G401 (cell line): ENCODE measurements around the gene SYF2. TPM values are rescaled to one million over a fixed set of nuclear protein-coding genes. Genes with fewer than 3 reads are reported as not detected.
A peak's percentile ranks its signal among the peaks of the same experiment; 100 is the strongest.

Source experiments
- DNase-seq: peaks from one replicate; pipeline ENCODE4 v3.0.0-alpha.2; 2015; ENCODE audit warnings: low spot score
- in situ Hi-C: cut with HindIII; loops from 2 replicates; pipeline ENCODE4 v1.10.0; 2016; ENCODE audit warnings: low sequenced_read_pairs, mixed read lengths
- total RNA-seq: library from RNA; depleted of rRNA; stranded (reverse); fragments of >200 nt; shearing (Covaris generic); gene quantifications from 2 replicates; pipeline ENCODE4 v1.2.3, GENCODE V29; 2014

The SYF2 gene
- total RNA-seq, 1 experiment from 2014 or later, result 65.8 TPM

DNA sequence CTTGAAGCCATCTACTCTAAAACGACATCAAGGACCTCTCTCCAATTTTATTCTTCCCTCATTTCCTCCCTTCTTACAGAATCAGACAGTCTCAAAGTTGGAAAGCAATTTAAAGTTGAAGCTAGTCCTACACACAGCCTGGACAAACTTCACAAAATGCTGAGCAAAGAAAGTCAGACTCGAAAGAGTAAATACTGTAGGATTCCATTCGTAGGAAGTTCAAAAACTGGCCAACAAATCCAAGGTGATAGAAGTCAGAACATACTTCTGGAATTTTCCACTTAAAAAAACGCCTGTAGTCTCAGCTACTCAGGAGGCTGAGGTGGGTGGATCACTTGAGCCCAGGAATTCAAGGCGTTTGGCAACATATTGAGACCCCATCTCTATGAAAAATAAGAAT is 19.6 kb downstream of the SYF2 start:
- in situ Hi-C loops, result loop anchor here (10.0 kb wide), 1 partner anchor 228 kb away; no protein-coding TSS in a partner anchor
- DNase-seq, result no peak

DNA sequence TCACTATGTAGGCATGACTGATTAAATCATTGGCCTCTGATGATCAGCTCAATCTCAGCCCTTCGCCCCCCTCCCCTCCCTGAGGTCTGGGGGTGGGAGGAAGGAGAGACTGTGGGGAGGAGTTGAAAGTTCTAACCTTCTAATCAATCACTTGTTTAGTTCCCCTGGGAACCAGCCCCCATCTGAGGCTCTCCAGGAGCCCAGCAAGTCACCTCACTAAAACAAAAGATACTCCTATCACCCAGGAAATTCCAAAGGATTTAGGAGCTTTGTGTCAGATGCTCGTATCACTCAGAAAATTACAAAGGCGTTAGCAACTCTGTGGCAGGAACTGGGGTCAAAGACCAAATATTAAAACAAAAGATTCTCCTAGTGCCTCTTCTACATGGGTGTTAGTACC is 21.6 kb downstream of the SYF2 start:
- in situ Hi-C loops, result loop anchor here (10.0 kb wide), 1 partner anchor 226 kb away; no protein-coding TSS in a partner anchor
- DNase-seq, result no peak

DNA sequence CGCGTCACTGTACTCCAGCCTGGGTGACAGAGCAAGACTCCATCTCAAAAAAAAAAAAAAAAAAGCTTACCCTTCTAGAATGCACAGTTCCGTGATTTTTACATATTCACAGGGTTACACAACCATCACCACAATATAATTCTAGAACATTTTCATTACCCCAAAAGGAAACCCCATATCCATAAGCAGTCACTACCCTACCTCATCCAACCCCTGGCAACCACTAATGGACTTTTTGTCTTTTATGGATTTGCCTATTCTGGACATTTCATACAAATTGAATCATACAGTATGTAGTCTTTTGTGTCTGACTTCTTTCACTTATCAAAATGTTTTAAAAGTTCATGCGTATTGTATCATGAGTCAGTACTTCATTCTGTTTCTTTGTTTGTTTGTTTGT is 22.8 kb downstream of the SYF2 start:
- in situ Hi-C loops, result no loop called here
- no peak for DNase-seq

DNA sequence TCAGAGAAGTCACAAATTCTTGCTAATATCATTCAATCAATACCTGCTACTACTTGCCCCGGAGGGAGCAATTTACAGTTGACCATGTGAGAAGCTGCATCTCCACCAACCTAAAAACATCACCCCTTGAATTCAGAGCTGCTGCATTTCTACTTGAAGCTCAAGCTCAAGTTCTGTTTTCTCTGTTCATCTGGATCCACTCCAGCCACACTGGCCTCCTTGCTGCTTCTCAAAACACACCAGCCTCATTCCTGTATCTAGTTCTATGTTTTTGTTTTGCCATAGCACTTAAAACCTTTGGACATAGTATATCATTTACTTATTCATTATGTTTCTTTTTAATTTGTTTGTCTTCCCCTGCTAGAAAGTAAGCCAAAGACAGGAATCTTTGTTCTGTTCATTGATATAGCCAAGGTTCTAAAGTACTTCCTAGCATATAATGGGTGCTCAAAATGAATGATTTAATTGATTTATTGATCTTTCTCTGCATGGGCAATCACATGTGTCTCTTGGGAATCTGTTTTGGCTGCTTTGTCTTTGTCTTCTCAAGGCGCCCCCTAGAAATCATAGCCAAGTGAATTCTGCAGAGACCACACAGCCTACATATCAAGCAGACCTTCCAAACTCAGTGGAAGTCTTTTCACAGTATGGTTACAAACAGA is 23.6 kb downstream of the SYF2 start:
- DNase-seq, result no peak
- in situ Hi-C loops, result no loop called here

DNA sequence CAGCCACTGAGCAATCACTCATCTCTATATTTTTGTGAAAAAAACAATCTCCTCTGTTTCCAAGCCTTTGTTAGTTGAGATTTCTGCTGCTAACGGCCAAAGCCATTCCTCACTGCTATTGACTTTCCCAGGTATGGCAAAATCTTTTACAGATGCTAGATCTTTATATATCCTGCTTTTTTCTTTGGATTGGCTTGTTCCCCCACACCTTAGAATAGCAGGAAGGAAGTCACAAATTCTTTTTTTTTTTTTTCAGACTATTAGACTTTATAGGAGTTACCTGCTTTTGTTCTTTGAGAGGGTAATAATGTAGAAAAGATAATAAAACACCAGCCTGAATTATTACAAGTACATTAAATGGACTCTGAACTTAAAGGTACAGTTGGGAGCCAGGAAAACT is 24.2 kb downstream of the SYF2 start:
- in situ Hi-C loops, result no loop called here
- no peak for DNase-seq

DNA sequence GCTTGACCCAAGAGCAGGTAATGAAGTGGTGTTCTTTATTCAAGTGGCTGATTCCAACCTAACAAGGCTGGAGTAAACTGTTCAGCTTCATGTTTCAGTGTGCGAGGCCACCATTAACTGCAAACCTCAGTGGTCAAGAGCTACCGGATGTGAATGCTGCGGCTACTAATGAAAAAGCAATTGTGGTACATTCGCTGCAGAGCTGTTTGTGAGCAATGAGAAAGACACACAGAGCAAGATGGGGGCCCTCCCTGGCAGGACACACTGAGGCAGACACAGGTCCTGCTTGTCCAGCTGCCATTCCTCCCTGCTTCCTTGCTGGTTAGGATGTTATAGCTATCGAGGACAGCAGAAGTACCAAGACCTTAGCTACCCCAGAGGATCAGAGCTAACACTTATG is 26.1 kb downstream of the SYF2 start:
- in situ Hi-C loops, result no loop called here
- DNase-seq, result no peak

DNA sequence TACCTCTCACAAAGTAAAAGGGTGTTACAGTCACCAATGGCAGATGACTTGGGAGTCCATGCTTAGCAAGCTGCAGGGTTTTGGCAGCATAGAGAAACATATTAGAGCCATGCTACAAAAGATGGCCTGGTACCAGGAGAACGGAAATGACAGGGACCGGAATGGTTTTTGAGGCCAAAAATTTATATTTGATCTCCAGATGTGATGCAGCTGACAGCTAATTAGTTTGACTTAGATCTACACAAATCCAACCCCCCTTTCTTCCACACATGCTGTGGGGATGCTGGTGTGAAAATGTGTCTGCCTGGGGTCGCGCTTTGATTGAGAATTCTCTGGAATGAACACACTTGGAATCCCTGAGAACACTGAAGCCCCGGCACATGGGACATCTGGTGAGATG is 26.5 kb downstream of the SYF2 start:
- in situ Hi-C loops, result no loop called here
- DNase-seq, result no peak

DNA sequence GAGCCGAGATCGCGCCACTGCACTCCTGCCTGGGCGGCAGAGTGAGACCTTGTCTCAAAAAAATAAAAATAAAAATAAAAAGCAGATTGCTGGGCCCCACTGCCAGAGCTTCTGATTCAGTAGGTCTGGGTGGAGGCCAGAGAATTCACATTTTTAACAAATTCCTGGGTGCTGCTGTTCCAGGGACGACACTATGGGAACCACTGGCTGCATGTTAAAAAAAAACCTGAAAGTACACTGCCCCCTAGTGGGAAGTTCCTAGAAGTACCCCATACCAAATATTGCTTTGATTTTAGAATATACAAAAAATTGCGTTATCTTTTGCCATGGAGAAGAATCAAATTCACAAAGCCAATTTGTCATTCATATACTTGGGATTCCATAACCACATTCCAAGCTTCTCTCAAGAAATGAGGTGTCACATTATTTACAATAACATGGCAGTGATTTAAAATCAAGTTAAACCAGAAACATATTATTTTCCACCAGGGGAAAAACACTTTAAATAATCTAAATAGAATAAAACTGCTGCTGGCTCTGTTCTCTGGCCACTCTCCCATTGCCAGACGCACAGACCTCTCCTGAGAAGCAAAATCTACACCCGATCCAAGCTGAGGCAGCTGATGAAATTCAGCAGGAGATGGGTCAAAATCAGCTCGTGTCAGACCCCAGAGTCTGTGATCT is 27.4 kb downstream of the SYF2 start:
- DNase-seq, result peak; percentile 41
- in situ Hi-C loops, result no loop called here

DNA sequence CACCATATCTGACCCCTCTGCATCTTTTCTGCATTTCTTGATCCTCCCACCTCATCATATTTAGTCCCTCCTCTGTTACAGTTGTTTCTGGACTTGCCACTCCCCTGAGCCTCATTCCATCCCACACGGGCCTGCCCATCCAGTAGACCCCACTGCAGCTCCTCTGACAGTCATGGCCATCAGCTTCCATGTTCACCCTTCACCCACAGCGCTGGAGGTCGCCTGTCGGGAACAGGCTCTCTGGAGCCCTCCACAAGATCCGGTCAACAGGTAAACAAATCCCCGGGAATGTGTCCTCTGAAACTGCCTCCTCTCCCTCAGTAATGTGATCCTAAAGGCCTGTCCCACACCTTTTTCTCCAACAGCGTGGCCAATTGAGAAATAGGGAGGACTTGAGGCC is 31.3 kb downstream of the SYF2 start:
- DNase-seq, result no peak
- in situ Hi-C loops, result no loop called here

DNA sequence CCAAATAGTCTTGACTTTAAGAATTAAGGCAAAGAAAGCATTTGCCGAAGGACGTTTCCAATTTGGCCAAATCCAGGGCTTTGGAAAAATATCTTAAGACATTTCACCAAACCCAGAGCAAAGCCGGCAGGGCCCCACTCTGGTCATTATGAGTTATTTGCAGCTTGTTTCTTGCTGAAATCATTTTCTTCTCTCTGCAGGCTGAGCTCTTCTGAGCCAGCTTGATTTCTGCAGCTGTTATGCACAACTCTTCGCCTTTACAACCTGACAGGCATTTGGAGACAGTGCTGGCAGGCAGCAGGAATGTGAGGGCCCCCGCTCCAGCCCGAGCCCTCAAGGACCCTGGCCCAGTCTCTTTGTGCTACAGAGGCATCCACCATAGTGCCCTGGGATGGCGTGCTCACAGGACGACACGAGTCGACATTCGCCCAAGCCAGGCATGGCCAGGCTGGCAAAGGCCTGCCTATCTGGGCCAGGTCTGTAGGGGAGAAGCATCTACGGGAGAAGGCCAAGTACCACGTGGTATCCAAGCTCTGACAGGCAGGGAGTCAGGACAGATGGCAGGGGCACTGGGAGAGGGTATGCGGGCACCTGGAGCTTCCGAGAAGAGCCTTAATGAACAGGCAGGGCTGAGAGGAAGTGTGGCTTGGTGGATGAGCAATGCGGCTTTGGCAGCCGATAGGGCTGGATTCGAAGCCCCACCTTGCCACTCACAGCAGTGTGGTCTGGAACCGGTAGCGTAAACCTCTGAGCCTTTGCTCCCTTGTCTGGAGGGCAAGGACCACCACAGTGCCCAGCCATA is 32.3 kb downstream of the SYF2 start:
- in situ Hi-C loops, result no loop called here
- DNase-seq, result peak; percentile 6

DNA sequence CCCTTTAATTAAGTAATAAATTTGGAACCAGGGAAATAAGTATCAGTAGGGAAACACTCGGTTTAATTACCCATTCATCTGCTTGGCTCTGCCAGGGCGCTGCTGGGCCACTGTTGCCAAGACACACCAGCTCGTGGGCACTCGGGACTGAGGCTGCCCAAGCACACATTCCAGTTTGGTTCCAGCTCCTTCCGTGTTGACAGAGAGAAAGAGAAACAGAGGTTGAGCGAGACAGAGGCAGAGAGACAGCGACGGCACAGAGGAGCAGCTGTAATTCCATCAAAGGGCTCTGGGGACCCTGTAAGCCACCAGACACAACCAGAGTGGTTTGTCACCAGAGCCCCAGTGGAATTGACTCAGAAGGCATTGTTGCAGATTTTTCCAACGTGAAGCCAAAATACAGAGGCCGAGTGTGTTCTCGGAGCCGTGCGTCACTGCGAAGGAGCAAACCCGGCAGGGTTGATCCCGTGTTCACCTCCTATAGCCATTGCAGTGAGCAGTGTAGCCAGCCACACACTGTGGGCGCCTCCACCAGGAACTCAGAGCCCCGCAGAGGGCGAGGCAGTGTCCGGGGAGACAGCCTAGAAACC is 33.5 kb downstream of the SYF2 start:
- peak; percentile 20 for DNase-seq
- in situ Hi-C loops, result no loop called here

DNA sequence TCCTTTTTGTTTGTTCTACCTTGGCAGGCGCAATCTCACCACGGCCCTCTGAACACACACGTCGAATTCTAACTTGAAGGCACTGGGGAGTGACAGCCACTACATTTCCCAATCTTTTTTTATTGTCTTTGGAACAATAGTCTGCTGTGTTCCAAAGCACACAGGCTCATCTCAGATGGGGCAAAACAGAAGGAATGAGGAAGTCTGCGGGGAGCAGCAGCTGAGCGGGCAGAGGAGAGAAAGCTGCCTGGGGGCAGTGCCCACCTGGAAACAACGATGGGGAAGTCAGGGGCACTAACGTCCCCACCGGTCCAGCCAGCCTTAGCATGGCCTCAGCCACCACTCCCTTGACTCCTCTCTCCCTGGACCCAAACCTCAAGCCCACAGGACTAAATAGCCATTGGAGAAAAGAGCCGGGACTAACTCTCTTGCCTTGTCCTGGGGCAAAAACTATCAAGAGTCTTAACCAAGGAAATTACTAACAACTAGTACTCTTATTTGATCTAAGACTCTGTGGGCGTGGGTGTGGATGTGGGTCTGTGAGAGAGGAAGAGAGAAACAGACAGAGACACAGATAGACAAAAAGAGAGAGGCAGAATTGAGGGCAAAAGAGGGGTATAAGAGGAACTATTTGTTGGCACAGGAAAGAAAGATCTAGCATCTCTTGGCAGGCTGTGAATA is 34.2 kb downstream of the SYF2 start:
- no peak for DNase-seq
- in situ Hi-C loops, result no loop called here

DNA sequence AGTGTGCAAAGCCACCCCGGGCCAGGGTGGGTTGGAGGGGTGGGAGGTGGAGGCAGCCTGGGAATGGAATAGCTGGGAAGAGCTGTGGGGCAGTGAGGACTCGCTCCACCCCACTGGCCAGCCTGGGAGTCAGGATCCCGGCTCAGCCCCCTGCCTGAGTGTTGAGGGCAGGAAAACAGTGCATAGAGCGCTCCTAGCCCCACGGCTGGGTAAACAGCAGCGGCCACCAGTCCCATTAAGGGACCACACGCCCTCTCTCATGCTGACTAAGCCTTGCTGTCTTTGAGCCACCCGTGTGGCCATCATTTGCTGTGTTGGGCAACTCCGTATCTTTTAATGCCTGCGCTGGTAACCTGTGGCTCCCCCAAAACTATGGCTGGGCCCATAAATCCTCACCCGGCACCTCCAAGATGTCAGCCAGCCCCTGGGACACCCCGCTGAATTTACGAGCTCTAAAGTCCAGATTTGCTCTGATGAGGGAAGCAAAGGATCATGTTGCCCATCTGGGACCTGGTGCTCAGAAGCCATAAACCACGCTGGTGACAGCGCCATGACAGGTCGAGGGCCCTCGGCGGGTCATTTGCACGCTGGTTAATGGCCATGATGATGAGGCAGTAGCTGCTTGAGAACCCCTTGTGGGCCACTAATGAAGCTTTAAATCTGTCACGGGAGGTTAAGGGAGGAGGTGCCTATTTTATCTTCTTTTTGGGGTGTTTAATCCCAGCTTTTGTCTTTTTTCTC is 34.9 kb downstream of the SYF2 start:
- no peak for DNase-seq
- in situ Hi-C loops, result no loop called here

DNA sequence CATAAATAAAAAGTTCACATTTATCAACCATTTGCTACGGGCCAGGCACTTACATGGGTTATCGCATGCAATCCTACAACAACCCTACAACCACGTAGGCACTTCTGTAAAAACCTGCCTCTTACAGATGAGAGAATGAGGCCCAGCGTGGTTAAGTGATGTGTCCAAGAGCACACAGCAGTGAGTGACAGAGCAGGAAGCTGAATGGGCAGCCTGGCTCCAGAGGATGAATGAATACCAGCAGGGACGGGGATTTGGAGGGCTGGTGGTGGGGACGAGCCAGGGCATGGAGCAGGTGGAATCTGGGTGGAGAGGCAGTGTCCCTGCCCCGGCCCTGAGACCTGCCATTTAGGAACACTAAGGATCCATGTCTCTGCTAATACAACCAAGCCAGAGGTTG is 35.5 kb downstream of the SYF2 start:
- no peak for DNase-seq
- in situ Hi-C loops, result no loop called here

DNA sequence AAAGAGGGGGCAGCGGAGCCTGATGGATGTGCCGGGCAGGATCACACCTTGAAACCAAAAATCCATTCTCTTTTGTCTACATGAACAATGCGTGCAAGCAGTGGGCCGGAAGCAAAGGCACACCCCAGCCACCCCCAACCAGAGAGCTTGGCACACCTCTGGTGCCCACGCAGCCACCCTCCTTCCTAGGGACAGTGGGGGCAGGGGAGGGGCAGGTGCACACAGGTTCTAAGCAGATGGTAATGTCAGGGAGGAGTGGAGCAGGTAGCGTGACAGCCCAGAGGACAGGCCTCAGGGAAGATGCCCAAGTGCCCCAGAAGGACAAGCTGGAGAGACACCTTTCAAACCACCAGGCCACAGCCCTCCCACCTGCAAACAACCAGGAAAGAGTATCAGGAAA is 36.5 kb downstream of the SYF2 start:
- no peak for DNase-seq
- in situ Hi-C loops, result no loop called here

DNA sequence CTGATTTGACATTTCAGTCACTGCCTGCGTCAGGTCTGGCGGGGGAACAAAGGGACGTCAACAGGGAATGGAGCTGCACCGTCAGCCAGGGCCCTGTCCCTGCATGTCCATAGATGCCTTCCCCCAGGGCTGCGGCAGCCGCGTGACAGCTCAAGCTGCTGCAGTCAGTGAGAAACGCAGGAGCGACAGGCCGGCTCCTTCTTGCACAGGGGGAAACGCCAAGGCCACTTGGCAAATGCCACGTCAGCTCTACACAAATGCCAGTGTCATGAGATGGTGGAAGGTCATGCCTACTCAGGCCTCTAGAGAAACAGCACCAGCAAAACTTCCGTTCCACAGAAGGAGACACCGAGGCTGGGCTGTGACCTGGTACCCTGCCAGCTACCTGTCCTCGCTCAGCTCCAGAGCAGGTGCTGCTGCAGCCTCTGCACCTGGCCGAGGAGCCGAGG is 37.7 kb downstream of the SYF2 start:
- no peak for DNase-seq
- in situ Hi-C loops, result no loop called here

DNA sequence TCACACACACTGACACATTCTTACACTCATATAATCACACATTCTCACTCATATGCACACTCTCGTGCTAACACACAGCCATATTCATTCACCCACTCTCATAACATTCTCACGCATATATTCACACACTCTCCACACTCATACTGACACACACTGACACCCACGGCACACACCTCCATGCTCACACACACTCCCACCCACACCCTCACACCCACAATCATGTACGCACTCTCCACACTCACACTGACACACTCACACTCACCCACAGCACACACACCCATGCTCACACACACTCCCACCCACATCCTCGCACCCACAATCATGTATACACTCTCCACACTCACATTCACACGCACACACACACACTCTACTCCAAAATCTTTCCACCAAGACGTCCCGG is 38.2 kb downstream of the SYF2 start:
- in situ Hi-C loops, result no loop called here
- DNase-seq, result no peak

DNA sequence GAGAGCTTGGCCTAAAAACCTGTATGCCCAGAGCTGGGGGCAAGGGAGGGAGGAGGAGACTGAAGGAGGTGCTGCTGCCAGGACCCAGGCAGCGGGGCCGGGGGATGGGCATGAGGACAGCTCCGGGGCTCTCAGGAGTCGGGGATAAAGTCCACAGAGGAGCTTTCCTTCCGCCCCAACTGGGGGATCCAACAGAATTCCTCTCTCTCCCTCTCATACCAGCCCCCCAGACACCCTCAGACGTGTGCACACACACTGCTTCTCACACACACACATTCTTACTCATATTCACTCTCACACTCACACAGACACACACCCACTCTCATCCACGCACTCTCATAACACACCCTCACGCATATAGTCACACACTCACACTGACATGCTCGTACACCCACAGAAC is 39.1 kb downstream of the SYF2 start:
- in situ Hi-C loops, result no loop called here

DNA sequence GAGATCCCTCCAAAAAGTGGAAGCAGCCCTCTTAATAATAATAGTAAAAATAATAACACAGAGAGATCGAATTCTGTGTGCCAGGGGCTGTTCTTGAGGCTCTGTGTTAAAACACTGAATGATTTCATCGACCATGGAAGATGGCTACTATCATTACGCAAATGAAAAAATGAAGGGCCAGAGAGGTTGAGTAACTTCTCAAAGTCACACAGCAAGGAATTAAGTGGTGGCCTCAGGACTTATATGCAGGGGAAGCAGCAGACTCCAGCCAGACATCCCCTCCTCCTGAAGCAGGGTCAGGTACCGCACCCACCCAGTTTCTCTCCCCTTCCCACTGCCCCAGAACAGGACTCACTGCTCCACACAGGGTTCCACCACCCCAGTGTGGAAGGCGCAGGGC is 40.1 kb downstream of the SYF2 start:
- in situ Hi-C loops, result no loop called here
- no peak for DNase-seq

More for the DNA sequence above, 39.1 kb downstream of the SYF2 start:
- DNase-seq, result no peak
